ENCODE results near the gene DAAM2. TPM values are rescaled to one million over a fixed set of nuclear protein-coding genes. Genes with fewer than 3 reads are reported as not detected.

The DAAM2 gene
- total and polyA plus RNA-seq, 4 donors, result 1.9 to 17.0 (median 4.4) TPM

DNA sequence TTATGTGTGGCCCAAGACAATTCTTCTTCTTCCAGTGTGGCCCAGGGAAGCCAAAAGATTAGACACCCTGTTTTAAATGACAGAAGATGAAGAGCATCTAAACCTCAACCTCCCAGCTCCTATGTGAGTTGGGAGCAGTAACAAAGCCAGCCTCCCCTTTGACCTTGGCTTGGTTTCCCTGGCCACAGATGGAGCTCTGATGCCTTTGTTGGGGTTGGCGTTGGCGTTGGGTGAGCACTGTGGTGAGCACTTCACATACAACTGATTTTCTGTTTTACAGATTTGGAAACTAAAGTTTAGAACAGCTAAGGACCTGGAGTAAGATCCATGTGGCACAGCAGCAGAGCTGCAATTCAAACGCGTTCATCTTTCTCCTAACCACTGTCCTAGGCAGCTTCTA is 22.1 kb downstream of the DAAM2 start:
- no peaks in the 10 kb centered on the region for H3K9me3 ChIP-seq (ENCODE audit: control insufficient read depth in 4 of 4, low read length in 3 of 4)
- H3K4me1 ChIP-seq (ENCODE audit: control insufficient read depth in 4 of 4, insufficient read depth in 4 of 4, low read length in 3 of 4), result peaks cover 0 to 23% (median 20%) of the 10 kb centered on the region in 4 donors
- TF ChIP-seq JUND (IDR thresholded peaks at IDR 0.05), result no peak
- no peak for TF ChIP-seq RAD21 (IDR thresholded peaks at IDR 0.05)
- TF ChIP-seq TAF1 (conservative IDR thresholded peaks at IDR 0.05), result no peak
- no peak for TF ChIP-seq YY1 (IDR thresholded peaks at IDR 0.05)
- TF ChIP-seq SP1 (IDR thresholded peaks at IDR 0.05), result no peak
- TF ChIP-seq, protein P1, sequence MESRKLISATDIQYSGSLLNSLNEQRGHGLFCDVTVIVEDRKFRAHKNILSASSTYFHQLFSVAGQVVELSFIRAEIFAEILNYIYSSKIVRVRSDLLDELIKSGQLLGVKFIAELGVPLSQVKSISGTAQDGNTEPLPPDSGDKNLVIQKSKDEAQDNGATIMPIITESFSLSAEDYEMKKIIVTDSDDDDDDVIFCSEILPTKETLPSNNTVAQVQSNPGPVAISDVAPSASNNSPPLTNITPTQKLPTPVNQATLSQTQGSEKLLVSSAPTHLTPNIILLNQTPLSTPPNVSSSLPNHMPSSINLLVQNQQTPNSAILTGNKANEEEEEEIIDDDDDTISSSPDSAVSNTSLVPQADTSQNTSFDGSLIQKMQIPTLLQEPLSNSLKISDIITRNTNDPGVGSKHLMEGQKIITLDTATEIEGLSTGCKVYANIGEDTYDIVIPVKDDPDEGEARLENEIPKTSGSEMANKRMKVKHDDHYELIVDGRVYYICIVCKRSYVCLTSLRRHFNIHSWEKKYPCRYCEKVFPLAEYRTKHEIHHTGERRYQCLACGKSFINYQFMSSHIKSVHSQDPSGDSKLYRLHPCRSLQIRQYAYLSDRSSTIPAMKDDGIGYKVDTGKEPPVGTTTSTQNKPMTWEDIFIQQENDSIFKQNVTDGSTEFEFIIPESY (IDR thresholded peaks at IDR 0.05), result no peak
- no peak for TF ChIP-seq RXRA (IDR thresholded peaks at IDR 0.05)
- TF ChIP-seq, protein P2, sequence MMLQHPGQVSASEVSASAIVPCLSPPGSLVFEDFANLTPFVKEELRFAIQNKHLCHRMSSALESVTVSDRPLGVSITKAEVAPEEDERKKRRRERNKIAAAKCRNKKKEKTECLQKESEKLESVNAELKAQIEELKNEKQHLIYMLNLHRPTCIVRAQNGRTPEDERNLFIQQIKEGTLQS (IDR thresholded peaks at IDR 0.05), result no peak
- no peak for DNase-seq (ENCODE audit: low spot score)
- H3K9ac ChIP-seq (ENCODE audit: low read depth in 1 of 2, low read length in 2 of 2), result no peak overlapping the region
- no peak overlapping the region for H3K27ac ChIP-seq (ENCODE audit: low read depth in 1 of 2, low read length in 2 of 2)
- 98% methylated on average over 4 of the region's 4 CpGs for WGBS
- no peaks in the 10 kb centered on the region for H3K27me3 ChIP-seq (ENCODE audit: control insufficient read depth in 4 of 4, insufficient read depth in 4 of 4, low read length in 3 of 4)
- H3K4me3 ChIP-seq (ENCODE audit: low read depth in 1 of 3, low read length in 3 of 3), result no peak overlapping the region
- H3K36me3 ChIP-seq (ENCODE audit: control insufficient read depth in 4 of 4, insufficient read depth in 3 of 4, low read depth in 1 of 4, low read length in 3 of 4), result no peaks in the 10 kb centered on the region

DNA sequence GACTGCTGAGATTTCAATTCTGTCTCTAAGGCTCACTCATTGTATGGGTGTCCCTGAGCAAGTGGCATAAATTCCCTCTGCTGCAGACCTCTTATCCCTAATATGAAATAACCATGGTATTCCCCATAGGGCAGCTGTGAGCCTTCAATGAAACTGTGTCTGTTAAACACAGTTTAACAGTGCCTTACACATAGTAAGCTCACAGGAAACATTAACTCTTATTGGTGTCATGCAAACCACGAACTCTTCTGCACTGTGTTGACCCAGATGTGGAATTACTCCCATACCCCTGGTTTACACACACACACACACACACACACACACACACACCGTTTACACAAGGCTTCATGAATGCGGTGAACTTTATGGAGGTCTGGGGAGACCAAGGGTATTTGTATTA is 23.2 kb downstream of the DAAM2 start:
- Histone ChIP-seq H3K4me1 (ENCODE audit: control insufficient read depth in 4 of 4, insufficient read depth in 4 of 4, low read length in 3 of 4) (peaks cover 0 to 23% (median 20%) of the 10 kb centered on the region in 4 donors), H3K4me3 (ENCODE audit: low read depth in 1 of 3, low read length in 3 of 3) (no peak overlapping the region), H3K27me3 (ENCODE audit: control insufficient read depth in 4 of 4, insufficient read depth in 4 of 4, low read length in 3 of 4) (no peaks in the 10 kb centered on the region), H3K36me3 (ENCODE audit: control insufficient read depth in 4 of 4, insufficient read depth in 3 of 4, low read depth in 1 of 4, low read length in 3 of 4) (no peaks in the 10 kb centered on the region), H3K9ac (ENCODE audit: low read depth in 1 of 2, low read length in 2 of 2) (no peak overlapping the region), H3K9me3 (ENCODE audit: control insufficient read depth in 4 of 4, low read length in 3 of 4) (no peaks in the 10 kb centered on the region), H3K27ac (ENCODE audit: low read depth in 1 of 2, low read length in 2 of 2) (no peak overlapping the region)
- DNase-seq (ENCODE audit: low spot score), result no peak
- no peak for TF ChIP-seq SP1 (IDR thresholded peaks at IDR 0.05)
- TF ChIP-seq, protein P3, sequence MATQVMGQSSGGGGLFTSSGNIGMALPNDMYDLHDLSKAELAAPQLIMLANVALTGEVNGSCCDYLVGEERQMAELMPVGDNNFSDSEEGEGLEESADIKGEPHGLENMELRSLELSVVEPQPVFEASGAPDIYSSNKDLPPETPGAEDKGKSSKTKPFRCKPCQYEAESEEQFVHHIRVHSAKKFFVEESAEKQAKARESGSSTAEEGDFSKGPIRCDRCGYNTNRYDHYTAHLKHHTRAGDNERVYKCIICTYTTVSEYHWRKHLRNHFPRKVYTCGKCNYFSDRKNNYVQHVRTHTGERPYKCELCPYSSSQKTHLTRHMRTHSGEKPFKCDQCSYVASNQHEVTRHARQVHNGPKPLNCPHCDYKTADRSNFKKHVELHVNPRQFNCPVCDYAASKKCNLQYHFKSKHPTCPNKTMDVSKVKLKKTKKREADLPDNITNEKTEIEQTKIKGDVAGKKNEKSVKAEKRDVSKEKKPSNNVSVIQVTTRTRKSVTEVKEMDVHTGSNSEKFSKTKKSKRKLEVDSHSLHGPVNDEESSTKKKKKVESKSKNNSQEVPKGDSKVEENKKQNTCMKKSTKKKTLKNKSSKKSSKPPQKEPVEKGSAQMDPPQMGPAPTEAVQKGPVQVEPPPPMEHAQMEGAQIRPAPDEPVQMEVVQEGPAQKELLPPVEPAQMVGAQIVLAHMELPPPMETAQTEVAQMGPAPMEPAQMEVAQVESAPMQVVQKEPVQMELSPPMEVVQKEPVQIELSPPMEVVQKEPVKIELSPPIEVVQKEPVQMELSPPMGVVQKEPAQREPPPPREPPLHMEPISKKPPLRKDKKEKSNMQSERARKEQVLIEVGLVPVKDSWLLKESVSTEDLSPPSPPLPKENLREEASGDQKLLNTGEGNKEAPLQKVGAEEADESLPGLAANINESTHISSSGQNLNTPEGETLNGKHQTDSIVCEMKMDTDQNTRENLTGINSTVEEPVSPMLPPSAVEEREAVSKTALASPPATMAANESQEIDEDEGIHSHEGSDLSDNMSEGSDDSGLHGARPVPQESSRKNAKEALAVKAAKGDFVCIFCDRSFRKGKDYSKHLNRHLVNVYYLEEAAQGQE (IDR thresholded peaks at IDR 0.05), result no peak
- TF ChIP-seq, protein P1 (IDR thresholded peaks at IDR 0.05), result no peak
- TF ChIP-seq GABPA (IDR thresholded peaks at IDR 0.05 in 1 of 2, conservative IDR thresholded peaks at IDR 0.05 in 1 of 2), result no peak
- no peak for TF ChIP-seq RXRA (IDR thresholded peaks at IDR 0.05)
- TF ChIP-seq FOXA1 (IDR thresholded peaks at IDR 0.05), result no peak
- 80% methylated on average over 3 of the region's 3 CpGs for WGBS

Measured in liver (tissue), 9 donors.